NCI-H2081 treated with DMSO at 0.1 percent for 48 hours (cell line): Measurements from ENCODE around the gene PRSS3.
"Not testable (repeated sequence)": the region's sequence is repeated elsewhere in the genome, so short reads cannot be mapped to it uniquely, and the experiment has no call there.

Experiments used
- DNase-seq: peaks from one replicate; lab custom pipeline; 2025; lab: John Stamatoyannopoulos, UW

PRSS3 gene

DNA sequence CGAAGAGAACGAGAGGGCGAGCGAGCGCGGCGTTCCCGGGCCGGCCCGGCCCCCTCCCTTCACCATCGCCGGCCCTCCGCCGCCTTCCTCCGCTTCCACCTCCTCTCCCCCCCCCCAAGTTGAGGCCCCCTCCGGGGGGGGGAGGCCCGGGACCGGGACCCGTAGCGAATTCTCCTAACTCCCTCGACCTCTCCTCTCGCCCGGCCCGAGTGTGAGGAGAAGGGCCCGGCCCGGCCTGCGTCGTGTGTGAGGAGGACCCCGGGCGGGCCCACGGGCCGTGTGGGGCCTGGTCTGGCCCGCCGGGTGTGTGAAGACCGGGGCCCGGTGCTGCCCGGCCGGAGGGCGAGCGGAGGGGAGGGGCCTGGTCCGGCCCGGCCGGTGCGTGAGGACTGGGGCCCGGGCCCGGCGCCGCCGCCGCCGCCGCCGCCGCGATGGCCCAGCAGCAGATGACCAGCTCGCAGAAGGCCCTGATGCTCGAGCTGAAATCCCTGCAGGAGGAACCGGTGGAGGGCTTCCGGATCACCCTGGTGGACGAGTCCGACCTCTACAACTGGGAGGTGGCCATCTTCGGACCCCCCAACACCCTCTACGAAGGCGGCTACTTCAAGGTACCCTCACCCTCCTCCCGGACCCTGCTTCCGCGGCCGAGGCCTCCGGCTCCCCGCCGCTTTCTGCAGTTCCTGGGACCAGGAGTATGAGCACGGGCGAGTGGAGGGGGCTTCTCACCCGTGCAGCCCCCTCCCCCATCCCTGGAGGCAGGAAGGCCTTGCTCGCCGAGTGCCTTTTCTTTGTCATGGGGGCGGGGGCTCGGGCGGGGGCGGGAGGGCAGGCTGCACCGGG is 22.2 kb downstream of the PRSS3 start:
- no peak for DNase-seq

DNA sequence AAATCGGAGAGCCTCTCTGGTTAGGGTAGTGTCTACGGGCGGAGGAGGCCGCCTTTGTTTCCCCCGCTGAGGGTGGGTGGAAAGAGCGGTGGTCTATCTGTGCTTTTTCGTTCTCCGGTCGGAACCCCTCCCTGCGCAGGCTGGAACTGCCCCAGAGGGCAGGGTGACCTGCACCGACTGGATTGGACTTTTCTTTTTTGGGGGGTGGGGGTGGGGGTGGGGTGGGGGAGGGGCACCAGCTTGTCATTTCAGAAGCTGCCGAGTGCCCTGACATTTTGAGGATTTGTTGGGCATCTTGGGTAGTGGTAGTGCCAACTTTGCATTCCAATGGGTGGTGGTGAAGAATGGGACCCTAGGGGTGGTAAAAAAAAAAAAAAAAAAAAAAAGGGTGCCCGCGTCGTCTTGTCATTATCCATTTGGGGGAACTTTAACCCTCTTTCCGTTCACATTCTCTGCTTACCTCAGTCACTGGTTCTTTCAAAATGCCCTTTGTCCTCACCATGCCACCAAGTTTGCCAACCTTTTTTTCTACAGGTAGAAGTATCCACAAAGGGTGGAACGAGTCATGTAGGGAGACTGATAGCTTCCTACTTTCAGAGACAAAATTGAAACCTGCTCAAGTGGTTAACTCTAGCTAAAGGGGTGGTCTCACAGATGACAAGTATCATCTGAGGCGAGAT is 22.9 kb downstream of the PRSS3 start:
- no peak for DNase-seq

- DNase-seq = no peak
Measured at GRCh38 chr9:33818847-33819500, 23.6 kb downstream of the PRSS3 start.

DNA sequence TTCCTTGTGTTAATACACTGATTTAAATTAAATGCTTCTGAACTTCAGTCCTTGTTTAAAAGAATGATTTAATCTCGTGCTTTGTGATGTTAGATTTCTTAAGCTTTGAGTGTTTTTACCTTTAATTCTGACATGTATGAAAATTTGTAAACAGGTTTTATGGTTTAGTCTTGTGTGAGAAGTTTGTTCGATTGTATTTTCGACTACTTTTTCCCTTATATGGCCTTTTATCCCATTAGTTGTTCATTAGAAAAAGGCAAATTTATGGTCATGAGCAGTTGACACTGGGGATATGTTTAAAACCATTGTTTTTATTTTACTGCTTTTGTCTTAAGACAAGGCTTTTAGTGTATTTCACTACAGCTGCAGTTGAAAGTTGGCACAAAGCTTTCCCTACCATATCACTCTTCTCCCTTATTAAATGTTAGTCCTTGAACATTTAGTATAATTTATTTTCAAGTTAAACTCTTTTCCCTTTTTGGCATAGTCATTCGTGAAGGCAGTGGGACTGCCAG is 24.9 kb downstream of the PRSS3 start:
- DNase-seq = no peak

GRCh38 chr9:33823801-33824200 is 28.4 kb downstream of the PRSS3 start:
- no peak for DNase-seq

DNA sequence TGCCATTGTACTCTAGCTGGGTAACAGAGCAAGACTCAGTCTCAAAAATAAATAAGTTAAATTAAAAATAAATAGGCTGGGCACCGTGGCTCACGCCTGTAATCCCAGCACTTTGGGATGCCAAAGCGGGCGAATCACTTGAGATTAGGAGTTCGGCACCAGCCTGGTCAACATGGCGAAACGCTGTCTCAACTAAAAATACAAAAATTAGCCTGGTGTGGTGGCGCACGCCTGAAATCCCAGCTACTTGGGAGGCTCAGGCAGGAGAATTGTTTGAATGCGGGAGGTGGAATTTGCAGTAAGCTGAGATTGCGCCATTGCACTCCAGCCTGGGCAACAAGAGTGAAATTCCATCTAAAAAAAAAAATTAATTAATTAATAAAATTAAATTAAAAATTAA is 31.9 kb downstream of the PRSS3 start:
- DNase-seq = not testable (repeated sequence)

- not testable (repeated sequence) for DNase-seq
Measured at GRCh38 chr9:33829641-33830230, 34.4 kb downstream of the PRSS3 start.

DNA sequence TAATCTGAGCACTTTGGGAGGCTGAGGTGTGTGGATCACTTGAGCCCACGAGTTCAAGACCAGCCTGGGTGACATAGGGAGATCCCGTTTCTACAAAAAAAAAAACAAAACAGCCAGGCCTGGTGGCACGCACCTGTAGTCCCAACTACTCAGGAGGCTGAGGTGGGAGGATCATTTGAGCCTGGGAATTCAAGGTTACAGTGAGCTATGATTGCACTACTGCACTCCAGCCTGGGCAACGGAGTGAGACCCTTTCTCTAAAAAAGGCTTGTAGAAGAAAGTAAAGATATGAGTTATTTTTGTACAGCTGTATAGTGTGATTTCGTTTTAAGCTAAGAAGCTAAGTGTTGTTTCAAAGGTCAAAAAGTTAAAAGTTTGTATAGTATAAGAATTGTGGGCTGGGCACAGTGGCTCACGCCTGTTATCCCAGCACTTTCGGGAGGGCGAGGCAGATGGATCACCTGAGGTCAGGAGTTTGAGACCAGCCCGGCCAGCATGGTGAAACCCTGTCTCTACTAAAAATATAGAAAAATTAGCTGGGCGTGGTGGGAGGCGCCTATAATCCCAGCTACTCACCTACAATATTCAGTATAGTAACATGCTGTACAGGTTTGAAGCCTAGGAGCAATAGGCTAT is 40.4 kb downstream of the PRSS3 start:
- no peak for DNase-seq

DNA sequence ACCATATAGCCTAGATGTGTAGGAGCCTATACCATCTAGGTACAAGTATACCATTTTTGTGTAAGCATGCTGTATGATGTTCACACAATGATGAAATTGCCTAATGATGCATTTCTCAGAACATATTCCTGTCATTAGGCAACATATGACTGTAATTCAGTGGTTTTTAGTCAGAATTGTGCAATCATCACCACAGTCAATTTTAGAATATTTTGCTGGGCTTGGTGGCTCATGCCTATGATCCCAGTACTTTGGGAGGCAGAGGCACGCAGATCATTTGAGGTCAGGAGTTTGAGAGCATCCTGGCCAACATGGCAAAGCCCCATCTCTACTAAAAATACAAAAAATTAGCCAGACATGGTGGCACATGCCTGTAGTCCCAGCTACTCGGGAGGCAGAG is 40.9 kb downstream of the PRSS3 start:
- DNase-seq = not testable (repeated sequence)

GRCh38 chr9:33837138-33837537 is 41.8 kb downstream of the PRSS3 start:
- no peak for DNase-seq

- DNase-seq = no peak
Measured at GRCh38 chr9:33840381-33840780, 45.0 kb downstream of the PRSS3 start.

DNA sequence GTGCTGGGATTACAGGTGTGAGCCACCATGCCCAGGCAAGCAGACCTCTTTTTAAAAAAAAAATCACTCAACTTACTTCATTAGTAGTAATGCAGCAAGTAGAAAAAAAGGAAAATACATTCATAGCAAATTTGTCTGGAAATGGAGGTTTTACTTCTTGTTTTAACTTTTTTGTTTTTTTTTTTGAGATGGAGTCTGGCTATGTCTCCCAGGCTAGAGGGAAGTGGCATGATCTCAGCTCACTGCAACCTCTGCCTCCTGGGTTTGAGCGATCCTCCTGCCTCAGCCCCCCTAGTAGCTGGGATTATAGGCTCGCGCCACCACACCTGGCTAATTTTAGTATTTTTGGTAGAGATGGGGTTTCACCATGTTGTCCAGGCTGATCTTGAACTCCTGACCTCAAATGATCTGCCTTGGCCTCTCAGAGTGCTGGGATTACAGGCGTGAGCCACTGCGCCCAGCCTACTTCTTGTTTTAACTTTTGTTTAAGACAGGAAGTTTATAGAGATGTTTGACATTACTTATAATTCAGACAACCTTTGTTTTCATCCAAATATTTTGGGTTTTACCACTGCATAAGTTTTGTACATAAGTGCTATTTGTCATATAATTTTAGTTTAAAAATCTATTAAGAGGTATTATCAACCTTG is 48.1 kb downstream of the PRSS3 start:
- no peak for DNase-seq

- no peak for DNase-seq
Measured at GRCh38 chr9:33846231-33846630, 50.9 kb downstream of the PRSS3 start.

DNA sequence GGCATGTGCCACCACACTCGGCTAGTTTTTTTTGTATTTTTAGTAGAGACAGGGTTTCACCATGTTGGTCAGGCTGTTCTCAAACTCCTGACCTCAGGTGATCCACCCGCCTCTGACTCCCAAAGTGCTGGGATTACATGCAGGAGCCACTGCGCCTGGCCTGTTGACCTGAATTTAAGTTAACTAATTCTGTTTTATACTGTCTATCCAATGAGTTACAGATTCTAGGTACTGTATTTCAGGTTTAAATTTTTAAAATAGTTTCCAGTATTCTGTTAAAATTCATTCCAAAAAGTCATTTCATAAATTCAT is 52.5 kb downstream of the PRSS3 start:
- not testable (repeated sequence) for DNase-seq
